IMR-90 (cell line): Measurements from ENCODE around the gene MALT1. TPM values are rescaled to one million over a fixed set of nuclear protein-coding genes. Genes with fewer than 3 reads are reported as not detected.

Source experiments
- ATAC-seq: fragments of 200-7000 bp; cut with Tn5 transposase; 2 replicates; pipeline ENCODE4 v1.9.1; 2020; ENCODE audit warnings: low read depth, mild to moderate bottlenecking, moderate library complexity
- BruUV-seq: library from RNA; stranded (reverse); fragments of 400-500 nt; replicated peaks from 2 replicates; lab custom pipeline; 2021; lab: Mats Ljungman, UMichigan
- CTCF ChIA-PET: fragments of 300-600 bp; formaldehyde crosslinking; extraction: SDS; loops from one replicate; lab custom pipeline; 2021; ENCODE audit warnings: antibody characterized with exemption; lab: Yijun Ruan, JAX
- POLR2A ChIA-PET: fragments of 300-600 bp; sonication (Branson Sonifier 250); formaldehyde crosslinking; loops from one replicate; lab custom pipeline; 2022; ENCODE audit warnings: antibody characterized with exemption; ENCODE audit not compliant: unreplicated experiment; lab: Charles Lee
- DNase-seq: peaks from one replicate; pipeline ENCODE4 v3.0.0; 2013
- H2AFZ ChIP-seq: replicated peaks from 2 replicates; pipeline ENCODE3; 2013; ENCODE audit warnings: low read length, mild to moderate bottlenecking; ENCODE audit not compliant: poor library complexity
- H2AK5ac ChIP-seq: 2 replicates; pipeline ENCODE4 v1.6.1; 2013; ENCODE audit warnings: low read depth, low read length, inconsistent platforms
- H2AK9ac ChIP-seq: replicated peaks from 2 replicates; pipeline ENCODE3; 2013; ENCODE audit warnings: mild to moderate bottlenecking, low read depth, low read length, moderate library complexity; ENCODE audit not compliant: poor library complexity
- H2BK120ac ChIP-seq: 2 replicates; pipeline ENCODE4 v1.6.1; 2013; ENCODE audit warnings: low read depth, low read length, inconsistent platforms
- H2BK15ac ChIP-seq: 3 replicates; pipeline ENCODE4 v1.6.1; 2013; ENCODE audit warnings: low read depth, low read length, inconsistent platforms
- H2BK20ac ChIP-seq: 2 replicates; pipeline ENCODE4 v1.6.1; 2013; ENCODE audit warnings: low read depth, mild to moderate bottlenecking, inconsistent platforms, low read length, moderate library complexity
- H2BK5ac ChIP-seq: 2 replicates; pipeline ENCODE4 v1.6.1; 2013; ENCODE audit warnings: mild to moderate bottlenecking, low read depth, low read length, inconsistent platforms; ENCODE audit not compliant: poor library complexity, severe bottlenecking
- H3K14ac ChIP-seq: replicated peaks from 2 replicates; pipeline ENCODE4 v1.6.1; 2013; ENCODE audit warnings: low read depth, low read length, inconsistent platforms
- H3K18ac ChIP-seq: 2 replicates; pipeline ENCODE4 v1.6.1; 2013; ENCODE audit warnings: low read depth, low read length, control low read depth
- H3K23ac ChIP-seq: 2 replicates; pipeline ENCODE4 v1.6.1; 2013; ENCODE audit warnings: low read depth, low read length, inconsistent platforms
- H3K27ac ChIP-seq: 2 replicates; pipeline ENCODE4 v1.5.1; 2013; ENCODE audit warnings: mild to moderate bottlenecking, control low read depth, low read length; ENCODE audit not compliant: insufficient read depth
- H3K27me3 ChIP-seq: 2 replicates; pipeline ENCODE4 v1.6.1; 2013; ENCODE audit warnings: low read length; ENCODE audit not compliant: control insufficient read depth, insufficient read depth
- H3K36me3 ChIP-seq: 2 replicates; pipeline ENCODE4 v1.6.1; 2013; ENCODE audit warnings: low read length, mixed read lengths; ENCODE audit not compliant: control insufficient read depth, insufficient read depth
- H3K4ac ChIP-seq: 2 replicates; pipeline ENCODE4 v1.6.1; 2013; ENCODE audit warnings: low read depth, low read length, inconsistent platforms
- H3K4me1 ChIP-seq: 2 replicates; pipeline ENCODE4 v1.6.1; 2013; ENCODE audit warnings: low read length, mixed read lengths; ENCODE audit not compliant: control insufficient read depth, insufficient read depth
- H3K4me2 ChIP-seq: 2 replicates; pipeline ENCODE4 v1.6.1; 2013; ENCODE audit warnings: low read depth, mild to moderate bottlenecking, control low read depth, low read length, moderate library complexity
- H3K4me3 ChIP-seq: 2 replicates; pipeline ENCODE4 v1.5.1; 2013; ENCODE audit warnings: low read depth, mild to moderate bottlenecking, control low read depth, low read length, moderate library complexity; ENCODE audit not compliant: insufficient read depth
- H3K56ac ChIP-seq: 2 replicates; pipeline ENCODE4 v1.6.1; 2013; ENCODE audit warnings: low read length, inconsistent platforms; ENCODE audit not compliant: insufficient read depth; ENCODE audit errors: extremely low read depth
- H3K79me1 ChIP-seq, 2 experiments: 2 replicates each; pipeline ENCODE4 v1.6.1; 2013; ENCODE audit warnings: low read length in 2 of 2, inconsistent platforms in 1 of 2, low read depth in 1 of 2
- H3K9ac ChIP-seq: 2 replicates; pipeline ENCODE4 v1.6.1; 2013; ENCODE audit warnings: low read depth, low read length, control low read depth
- H3K9me1 ChIP-seq: 2 replicates; pipeline ENCODE4 v1.6.1; 2013; ENCODE audit warnings: low read length, inconsistent platforms; ENCODE audit not compliant: insufficient read depth
- H3K9me3 ChIP-seq: 2 replicates; pipeline ENCODE4 v1.6.1; 2013; ENCODE audit warnings: low read length; ENCODE audit not compliant: control insufficient read depth, insufficient read depth
- H4K20me1 ChIP-seq: 2 replicates; pipeline ENCODE4 v1.6.1; 2013; ENCODE audit warnings: low read length, inconsistent platforms; ENCODE audit not compliant: insufficient read depth
- H4K5ac ChIP-seq: 2 replicates; pipeline ENCODE4 v1.6.1; 2013; ENCODE audit warnings: mild to moderate bottlenecking, low read depth, low read length, control low read depth
- H4K8ac ChIP-seq, 2 experiments: 2 replicates each; pipeline ENCODE4 v1.6.1; 2013; ENCODE audit warnings: low read depth in 2 of 2, low read length in 2 of 2, control low read depth in 1 of 2, inconsistent platforms in 1 of 2
- H4K91ac ChIP-seq: 2 replicates; pipeline ENCODE4 v1.6.1; 2013; ENCODE audit warnings: low read depth, low read length, inconsistent platforms; ENCODE audit not compliant: insufficient read depth
- BHLHE40 ChIP-seq: fragments of 150-350 bp; IDR thresholded peaks from 2 replicates; pipeline ENCODE4 v1.6.1; 2016; ENCODE audit warnings: mild to moderate bottlenecking, low read depth, low read length
- CEBPB ChIP-seq: IDR thresholded peaks from 2 replicates; pipeline ENCODE4 v1.6.1; 2012; ENCODE audit warnings: low read depth, low read length, improper control_type of control experiment
- CHD1 ChIP-seq: IDR thresholded peaks from 2 replicates; pipeline ENCODE4 v1.6.1; 2012; ENCODE audit warnings: low read depth, low read length, improper control_type of control experiment
- MAFK ChIP-seq: IDR thresholded peaks from 2 replicates; pipeline ENCODE4 v1.6.1; 2012; ENCODE audit warnings: low read depth, low read length, improper control_type of control experiment
- RAD21 ChIP-seq: IDR thresholded peaks from 2 replicates; pipeline ENCODE4 v1.6.1; 2012; ENCODE audit warnings: low read length, improper control_type of control experiment
- WGBS, 2 experiments: methylation state at CpG; one replicate each; pipeline versions ENCODE4 v1.1.5 to v1.1.7; 2013; ENCODE audit warnings: missing lambda C conversion rate in 2 of 2; ENCODE audit not compliant: insufficient read length in 1 of 2; ENCODE audit errors: extremely low coverage in 2 of 2; 5-methylcytosine and 5-hydroxymethylcytosine counted together
- dilution Hi-C: fragments of 300-500 bp; cut with HindIII; formaldehyde crosslinking; loops from one replicate; pipeline ENCODE4 v1.14.3; 2018; ENCODE audit warnings: low sequenced_read_pairs; ENCODE audit not compliant: unreplicated experiment
- in situ Hi-C: fragments of 300-500 bp; cut with MboI; formaldehyde crosslinking; loops from 3 replicates; pipeline ENCODE4 v1.14.3; 2019; ENCODE audit warnings: low sequenced_read_pairs, inconsistent platforms, mixed read lengths
- intact Hi-C: fragments of 100-400 bp; cut with micrococcal nuclease; formaldehyde crosslinking; loops from 2 replicates; pipeline ENCODE4 v1.10.0; 2022
- polyA plus RNA-seq, 3 experiments: library from polyadenylated mRNA; depleted of rRNA; stranded (reverse); fragments of >200 nt; gene quantifications; 2 replicates each; pipeline ENCODE4 v1.2.3, GENCODE V29; 2012; ENCODE audit warnings: low replicate concordance in 1 of 3
- total RNA-seq: library from RNA; depleted of rRNA; stranded (reverse); fragments of >200 nt; gene quantifications from 2 replicates; pipeline ENCODE4 v1.2.3, GENCODE V29; 2012
- TF ChIP-seq, protein P1 (sequence below): fragments of 150-350 bp; IDR thresholded peaks from 2 replicates; pipeline ENCODE4 v1.6.1; 2017; ENCODE audit warnings: mild to moderate bottlenecking, antibody characterized with exemption, low read length, low read depth
- TF ChIP-seq, protein P2 (sequence below): conservative IDR thresholded peaks from 2 replicates; pipeline ENCODE4 v1.5.1; 2012; ENCODE audit warnings: mild to moderate bottlenecking, low read depth, low read length, improper control_type of control experiment

MALT1 gene
- total and polyA plus RNA-seq, 2 of the 4 experiments (the other 2 are of a cell fraction): 8.3 to 25.3 TPM

DNA sequence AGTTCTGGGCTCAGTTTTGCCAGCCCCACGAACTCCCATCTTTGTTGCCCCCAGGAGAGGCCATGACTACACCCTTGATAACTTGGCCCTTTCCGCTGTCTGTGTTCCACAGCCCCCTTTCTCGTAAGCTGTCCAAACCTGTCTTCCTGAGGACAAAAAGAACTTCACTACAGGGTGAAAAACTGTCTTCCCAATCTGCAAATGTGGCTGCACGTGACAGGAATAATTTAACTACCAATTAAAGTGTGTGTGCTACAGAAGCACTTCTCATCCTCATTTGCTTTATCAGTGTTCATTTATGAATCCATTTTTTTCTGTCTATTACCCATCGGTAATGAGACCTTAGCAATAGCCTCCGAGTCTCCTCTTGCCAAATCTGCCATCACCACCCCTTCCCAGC, 33.3 kb upstream of the MALT1 start:
- peaks cover 9% of the 10 kb centered on the region for H3K9me1 ChIP-seq
- 0 out of 2 replicates have a peak overlapping the region, but pooled peaks have one; percentile 7 for H4K91ac ChIP-seq
- 97% methylated on average over 3 of the region's 6 CpGs; no CpG with 5 or more reads in 1 of the 2 experiments for WGBS, 2 experiments
- H4K5ac ChIP-seq: no peak overlapping the region
- H3K4ac ChIP-seq: peak overlapping the region; percentile 13; the same call in 1 of the 2 replicates
- no peaks in the 10 kb centered on the region for H3K9me3 ChIP-seq
- peak overlapping the region; percentile 61 for H2BK15ac ChIP-seq
- BruUV-seq: no TSS peak
- H3K9ac ChIP-seq: no peak overlapping the region
- H3K27ac ChIP-seq: no peak overlapping the region
- ChIA-PET CTCF (no interaction called here), POLR2A (no interaction called here)
- TF ChIP-seq MAFK (no peak), RAD21 (no peak), CHD1 (no peak), BHLHE40 (no peak), CEBPB (no peak)
- TF ChIP-seq, protein P1, sequence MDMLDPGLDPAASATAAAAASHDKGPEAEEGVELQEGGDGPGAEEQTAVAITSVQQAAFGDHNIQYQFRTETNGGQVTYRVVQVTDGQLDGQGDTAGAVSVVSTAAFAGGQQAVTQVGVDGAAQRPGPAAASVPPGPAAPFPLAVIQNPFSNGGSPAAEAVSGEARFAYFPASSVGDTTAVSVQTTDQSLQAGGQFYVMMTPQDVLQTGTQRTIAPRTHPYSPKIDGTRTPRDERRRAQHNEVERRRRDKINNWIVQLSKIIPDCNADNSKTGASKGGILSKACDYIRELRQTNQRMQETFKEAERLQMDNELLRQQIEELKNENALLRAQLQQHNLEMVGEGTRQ: no peak
- TF ChIP-seq, protein P2, sequence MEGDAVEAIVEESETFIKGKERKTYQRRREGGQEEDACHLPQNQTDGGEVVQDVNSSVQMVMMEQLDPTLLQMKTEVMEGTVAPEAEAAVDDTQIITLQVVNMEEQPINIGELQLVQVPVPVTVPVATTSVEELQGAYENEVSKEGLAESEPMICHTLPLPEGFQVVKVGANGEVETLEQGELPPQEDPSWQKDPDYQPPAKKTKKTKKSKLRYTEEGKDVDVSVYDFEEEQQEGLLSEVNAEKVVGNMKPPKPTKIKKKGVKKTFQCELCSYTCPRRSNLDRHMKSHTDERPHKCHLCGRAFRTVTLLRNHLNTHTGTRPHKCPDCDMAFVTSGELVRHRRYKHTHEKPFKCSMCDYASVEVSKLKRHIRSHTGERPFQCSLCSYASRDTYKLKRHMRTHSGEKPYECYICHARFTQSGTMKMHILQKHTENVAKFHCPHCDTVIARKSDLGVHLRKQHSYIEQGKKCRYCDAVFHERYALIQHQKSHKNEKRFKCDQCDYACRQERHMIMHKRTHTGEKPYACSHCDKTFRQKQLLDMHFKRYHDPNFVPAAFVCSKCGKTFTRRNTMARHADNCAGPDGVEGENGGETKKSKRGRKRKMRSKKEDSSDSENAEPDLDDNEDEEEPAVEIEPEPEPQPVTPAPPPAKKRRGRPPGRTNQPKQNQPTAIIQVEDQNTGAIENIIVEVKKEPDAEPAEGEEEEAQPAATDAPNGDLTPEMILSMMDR: no peak
- no peak overlapping the region for H2BK120ac ChIP-seq
- 0 out of 4 replicates have a peak, but pooled peaks cover 0 to 4% of the 10 kb centered on the region in 2 experiments for H3K79me1 ChIP-seq
- no peak for ATAC-seq
- H3K56ac ChIP-seq: no peak overlapping the region
- no peak overlapping the region for H2AK9ac ChIP-seq
- in situ Hi-C loops (no loop called here), intact Hi-C loops (no loop called here), dilution Hi-C loops (no loop called here)
- H2AFZ ChIP-seq: no peak overlapping the region
- H2AK5ac ChIP-seq: peak overlapping the region; percentile 48
- no peak overlapping the region for H2BK5ac ChIP-seq
- no peaks in the 10 kb centered on the region for H4K20me1 ChIP-seq
- peak overlapping the region; percentile 24; the same call in 1 of the 2 replicates for H2BK20ac ChIP-seq
- H3K4me1 ChIP-seq: peaks cover 13% of the 10 kb centered on the region
- no peak for DNase-seq
- no peak overlapping the region for H3K18ac ChIP-seq
- H3K27me3 ChIP-seq: no peaks in the 10 kb centered on the region
- no peak overlapping the region for H3K14ac ChIP-seq
- no peak overlapping the region for H4K8ac ChIP-seq
- no peak overlapping the region for H3K4me2 ChIP-seq
- no peak overlapping the region for H3K23ac ChIP-seq
- H3K36me3 ChIP-seq: no peaks in the 10 kb centered on the region
- no peak overlapping the region for H3K4me3 ChIP-seq
